ENCODE data around the gene SYT1.

SYT1 gene

DNA sequence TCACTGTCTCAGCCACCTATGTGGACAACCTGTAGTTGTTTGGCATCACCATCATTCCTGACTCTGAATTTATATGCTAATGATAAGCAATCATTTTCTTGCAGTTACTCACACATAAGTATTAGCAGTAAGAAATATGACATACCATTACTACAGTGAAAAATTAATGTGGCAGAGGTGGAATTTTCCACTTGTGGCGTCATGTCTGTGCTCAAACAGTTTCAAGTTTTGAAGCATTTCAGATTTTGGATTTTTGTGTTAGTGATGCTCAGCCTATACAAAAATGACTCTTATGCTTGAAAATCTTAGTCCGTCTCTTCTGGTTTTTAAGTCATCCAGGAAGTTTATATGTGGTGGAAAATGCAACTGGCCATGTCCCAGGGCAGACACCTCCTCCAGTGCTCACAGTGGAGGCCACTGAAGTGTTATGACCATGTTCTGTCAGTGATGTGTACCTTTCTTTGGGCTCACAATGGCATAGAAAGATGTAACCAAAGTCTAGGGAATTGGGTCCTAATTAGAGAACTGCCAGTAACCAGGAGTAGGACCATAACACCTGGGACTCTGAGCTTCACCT lies 220.6 kb downstream of the SYT1 start:
- TF ChIP-seq, protein P1, sequence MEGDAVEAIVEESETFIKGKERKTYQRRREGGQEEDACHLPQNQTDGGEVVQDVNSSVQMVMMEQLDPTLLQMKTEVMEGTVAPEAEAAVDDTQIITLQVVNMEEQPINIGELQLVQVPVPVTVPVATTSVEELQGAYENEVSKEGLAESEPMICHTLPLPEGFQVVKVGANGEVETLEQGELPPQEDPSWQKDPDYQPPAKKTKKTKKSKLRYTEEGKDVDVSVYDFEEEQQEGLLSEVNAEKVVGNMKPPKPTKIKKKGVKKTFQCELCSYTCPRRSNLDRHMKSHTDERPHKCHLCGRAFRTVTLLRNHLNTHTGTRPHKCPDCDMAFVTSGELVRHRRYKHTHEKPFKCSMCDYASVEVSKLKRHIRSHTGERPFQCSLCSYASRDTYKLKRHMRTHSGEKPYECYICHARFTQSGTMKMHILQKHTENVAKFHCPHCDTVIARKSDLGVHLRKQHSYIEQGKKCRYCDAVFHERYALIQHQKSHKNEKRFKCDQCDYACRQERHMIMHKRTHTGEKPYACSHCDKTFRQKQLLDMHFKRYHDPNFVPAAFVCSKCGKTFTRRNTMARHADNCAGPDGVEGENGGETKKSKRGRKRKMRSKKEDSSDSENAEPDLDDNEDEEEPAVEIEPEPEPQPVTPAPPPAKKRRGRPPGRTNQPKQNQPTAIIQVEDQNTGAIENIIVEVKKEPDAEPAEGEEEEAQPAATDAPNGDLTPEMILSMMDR (IDR thresholded peaks at IDR 0.05; ENCODE audit: low read depth, low read length, missing control alignments) = no peak
- in situ Hi-C loops (cut with HindIII; ENCODE audit: low sequenced_read_pairs) = no loop called here
- H3K4me3 ChIP-seq (ENCODE audit: low read depth, low read length) = no peak overlapping the region
- DNase-seq (ENCODE audit: low read depth) = no peak

DNA sequence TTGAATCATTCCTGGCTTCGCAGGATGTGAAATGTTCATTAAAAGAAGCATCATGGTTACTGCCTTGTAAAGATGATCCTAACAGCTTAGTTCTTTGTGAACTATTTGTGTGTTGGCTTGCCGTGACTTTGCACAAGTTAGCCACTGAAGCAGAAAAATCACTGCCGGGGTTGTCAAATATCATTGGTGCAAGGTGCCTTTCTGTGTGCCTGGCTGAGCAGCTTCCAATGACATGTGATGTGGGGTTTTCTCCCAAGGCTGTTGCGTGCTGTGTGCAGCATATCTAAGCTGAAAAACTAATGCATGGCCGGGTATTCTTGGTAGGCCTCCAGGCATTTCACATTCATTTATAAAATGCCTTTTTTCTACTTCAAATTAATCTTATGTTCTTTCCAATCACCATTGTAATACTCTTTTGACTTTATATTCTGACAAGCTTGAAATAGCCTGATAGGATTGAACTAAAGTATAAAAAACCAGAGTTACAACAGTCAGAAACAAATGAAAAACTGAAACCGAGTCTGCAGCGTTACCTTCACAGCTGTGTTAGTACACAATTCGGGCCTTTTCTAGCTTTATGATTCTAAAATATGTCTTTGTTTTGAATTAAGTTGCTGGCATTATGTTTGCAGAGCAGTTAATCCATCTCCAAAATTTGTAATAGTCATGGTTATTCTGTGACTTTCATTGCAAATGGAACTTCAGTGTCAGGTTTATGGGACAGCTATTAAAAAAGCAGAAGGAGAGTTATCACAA lies 222.1 kb downstream of the SYT1 start:
- H3K4me3 ChIP-seq (ENCODE audit: low read depth, low read length) = no peak overlapping the region
- TF ChIP-seq, protein P1 (IDR thresholded peaks at IDR 0.05; ENCODE audit: low read depth, low read length, missing control alignments) = no peak
- in situ Hi-C loops (cut with HindIII; ENCODE audit: low sequenced_read_pairs) = no loop called here
- DNase-seq (ENCODE audit: low read depth) = no peak

DNA sequence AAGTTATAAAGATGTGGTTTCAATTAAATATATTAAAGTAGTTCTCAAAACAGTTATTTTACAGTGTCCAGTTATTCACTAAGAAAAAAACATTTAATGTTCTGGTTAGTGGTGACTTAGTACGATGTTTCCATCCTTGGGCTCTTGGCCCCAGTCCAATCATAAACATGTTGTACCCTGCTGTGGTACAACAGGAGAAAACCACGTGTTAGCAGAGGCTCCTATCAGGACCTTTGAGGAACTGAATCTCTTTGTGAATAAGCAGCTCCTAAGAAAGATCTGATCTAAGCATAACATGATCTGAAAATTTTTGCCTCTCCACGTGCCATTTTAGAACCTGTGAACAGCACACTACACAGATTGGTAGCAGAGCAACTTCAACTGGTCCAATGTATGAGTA lies 234.0 kb downstream of the SYT1 start:
- DNase-seq (ENCODE audit: low read depth) = no peak
- in situ Hi-C loops (cut with HindIII; ENCODE audit: low sequenced_read_pairs) = no loop called here
- TF ChIP-seq, protein P1 (IDR thresholded peaks at IDR 0.05; ENCODE audit: low read depth, low read length, missing control alignments) = no peak
- H3K4me3 ChIP-seq (ENCODE audit: low read depth, low read length) = no peak overlapping the region

DNA sequence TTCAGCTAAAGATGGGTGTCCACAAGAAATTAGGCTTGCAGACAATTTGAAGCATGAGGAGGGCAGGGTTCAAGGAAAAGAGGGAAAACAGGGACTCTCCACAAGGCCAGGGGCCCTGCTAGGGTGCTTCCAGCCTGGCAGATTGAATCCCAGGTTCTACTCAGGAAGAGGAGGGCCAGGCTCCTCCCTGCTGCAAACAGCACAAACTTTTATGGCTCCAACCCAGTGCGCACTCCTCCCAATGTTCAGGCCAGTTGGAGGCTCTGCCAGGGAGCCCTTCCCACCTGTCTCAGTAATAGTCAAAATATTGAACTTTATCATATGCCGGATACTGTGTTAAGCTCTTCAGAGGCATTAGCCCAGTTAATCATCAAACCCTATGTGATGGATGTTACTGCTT lies 244.4 kb downstream of the SYT1 start:
- H3K4me3 ChIP-seq (ENCODE audit: low read depth, low read length) = no peak overlapping the region
- no peak for DNase-seq (ENCODE audit: low read depth)
- in situ Hi-C loops (cut with HindIII; ENCODE audit: low sequenced_read_pairs) = no loop called here
- TF ChIP-seq, protein P1 (IDR thresholded peaks at IDR 0.05; ENCODE audit: low read depth, low read length, missing control alignments) = no peak

DNA sequence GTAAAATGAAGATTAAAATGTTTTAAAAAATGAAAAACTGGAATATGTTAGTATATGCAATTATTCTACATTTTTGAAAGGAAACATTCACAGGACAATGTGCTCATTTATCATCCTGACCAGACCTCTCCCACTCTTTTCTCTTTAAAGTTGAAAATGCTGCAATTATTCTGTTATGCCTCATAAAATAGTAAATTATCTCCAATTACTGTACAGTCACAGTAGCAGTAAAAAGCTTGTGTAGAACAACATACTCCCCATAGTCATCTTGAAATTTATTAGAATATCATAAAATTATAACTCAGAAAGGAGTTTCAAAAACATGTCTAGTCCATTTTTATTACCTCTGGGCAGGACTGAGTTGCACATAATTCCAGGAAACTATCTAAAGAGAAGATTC lies 250.3 kb downstream of the SYT1 start:
- no peak overlapping the region for H3K4me3 ChIP-seq (ENCODE audit: low read depth, low read length)
- no peak for DNase-seq (ENCODE audit: low read depth)
- TF ChIP-seq, protein P1 (IDR thresholded peaks at IDR 0.05; ENCODE audit: low read depth, low read length, missing control alignments) = no peak
- in situ Hi-C loops (cut with HindIII; ENCODE audit: low sequenced_read_pairs) = no loop called here

DNA sequence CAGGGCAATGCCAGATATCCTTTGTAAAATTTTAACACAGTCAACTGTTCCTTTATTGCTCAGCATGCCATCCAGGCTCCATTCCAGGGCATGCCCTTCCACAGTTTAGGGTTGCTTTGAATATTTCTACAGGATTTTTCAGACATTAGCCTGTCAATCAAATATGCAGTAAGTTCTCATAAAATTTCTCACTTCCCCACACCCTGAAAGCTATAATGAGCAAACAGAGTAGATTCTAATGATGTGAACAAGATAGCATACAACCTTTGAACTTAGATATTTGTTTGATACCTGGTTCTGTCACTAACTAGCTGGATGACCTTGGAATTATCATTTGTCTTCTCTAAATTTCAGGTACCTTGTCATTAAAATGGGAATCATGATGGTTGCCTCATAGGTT lies 251.2 kb downstream of the SYT1 start:
- TF ChIP-seq, protein P1 (IDR thresholded peaks at IDR 0.05; ENCODE audit: low read depth, low read length, missing control alignments) = no peak
- in situ Hi-C loops (cut with HindIII; ENCODE audit: low sequenced_read_pairs) = no loop called here
- DNase-seq (ENCODE audit: low read depth) = no peak
- no peak overlapping the region for H3K4me3 ChIP-seq (ENCODE audit: low read depth, low read length)

Measured in astrocyte of the cerebellum (primary cell).